ENCODE results near the gene ME3.
A peak's percentile ranks its signal among the peaks of the same experiment; 100 is the strongest.

ME3 gene

GRCh38 chr11:86672007-86672621, at the start of gene ME3:
Gene ME3 (minus strand): TSS chr11:86672616.
- peak; percentile 93 for DNase-seq

- no peak for DNase-seq
Measured at GRCh38 chr11:86722006-86722405, 49.6 kb upstream of the ME3 start.

GRCh38 chr11:86720546-86720945, 48.1 kb upstream of the ME3 start:
- DNase-seq, result no peak

- no peak for DNase-seq
Measured at GRCh38 chr11:86719781-86720463, 47.5 kb upstream of the ME3 start.

- no peak for DNase-seq
Measured at GRCh38 chr11:86718999-86719398, 46.6 kb upstream of the ME3 start.

- no peak for DNase-seq
Measured at GRCh38 chr11:86718521-86718920, 46.1 kb upstream of the ME3 start.

GRCh38 chr11:86717817-86718501, 45.5 kb upstream of the ME3 start:
- peak; percentile 57 for DNase-seq

- no peak for DNase-seq
Measured at GRCh38 chr11:86715611-86716010, 43.2 kb upstream of the ME3 start.

GRCh38 chr11:86713552-86713951, 41.1 kb upstream of the ME3 start:
- no peak for DNase-seq

GRCh38 chr11:86710936-86711335, 38.5 kb upstream of the ME3 start:
- no peak for DNase-seq

GRCh38 chr11:86708669-86709068, 36.3 kb upstream of the ME3 start:
- no peak for DNase-seq

- peak; percentile 57 for DNase-seq
Measured at GRCh38 chr11:86706338-86707131, 34.1 kb upstream of the ME3 start.

- DNase-seq, result peak; percentile 42
Measured at GRCh38 chr11:86704710-86705109, 32.3 kb upstream of the ME3 start.

- DNase-seq, result no peak
Measured at GRCh38 chr11:86703987-86704386, 31.6 kb upstream of the ME3 start.

- DNase-seq, result no peak
Measured at GRCh38 chr11:86702220-86702983, 30.0 kb upstream of the ME3 start.

- DNase-seq, result no peak
Measured at GRCh38 chr11:86699040-86699791, 26.8 kb upstream of the ME3 start.

GRCh38 chr11:86698639-86699038, 26.2 kb upstream of the ME3 start:
- DNase-seq, result no peak

GRCh38 chr11:86696451-86696850, 24.0 kb upstream of the ME3 start:
- no peak for DNase-seq

GRCh38 chr11:86696004-86696403, 23.6 kb upstream of the ME3 start:
- DNase-seq, result no peak

- no peak for DNase-seq
Measured at GRCh38 chr11:86695373-86695772, 23.0 kb upstream of the ME3 start.

- DNase-seq, result no peak
Measured at GRCh38 chr11:86693518-86693917, 21.1 kb upstream of the ME3 start.

- no peak for DNase-seq
Measured at GRCh38 chr11:86692746-86693145, 20.3 kb upstream of the ME3 start.

Measured in DMS53 (cell line).